Effector memory CD8-positive, alpha-beta T cell (primary cell): ENCODE data around the gene SLC10A1.

Experiments used
- ATAC-seq: fragments of 150-1000 bp; cut with Tn5 transposase; replicated peaks from 2 replicates; pipeline ENCODE4 v1.10.0; 2021; ENCODE audit warnings: mild to moderate bottlenecking, moderate library complexity
- DNase-seq, 3 experiments: peaks; one replicate each; pipeline ENCODE4 v3.0.0; 2021
- H3K27ac Mint-ChIP-seq, 2 donors: one replicate each; pipeline ENCODE4 v1.8.0; 2022; ENCODE audit warnings: mild to moderate bottlenecking in 2 of 2, mixed read lengths in 2 of 2, moderate library complexity in 2 of 2
- H3K27me3 Mint-ChIP-seq, 2 donors: one replicate each; pipeline ENCODE4 v1.8.0; 2022; ENCODE audit warnings: mixed read lengths in 2 of 2
- H3K36me3 Mint-ChIP-seq: one replicate; pipeline ENCODE4 v1.8.0; 2022; ENCODE audit warnings: mild to moderate bottlenecking, moderate library complexity, mixed read lengths; ENCODE audit not compliant: insufficient read depth
- H3K4me1 Mint-ChIP-seq, 2 donors: one replicate each; pipeline ENCODE4 v1.8.0; 2022; ENCODE audit warnings: low read depth in 2 of 2, mixed read lengths in 2 of 2
- H3K4me3 Mint-ChIP-seq, 2 donors: one replicate each; pipeline ENCODE4 v1.8.0; 2022; ENCODE audit warnings: mild to moderate bottlenecking in 2 of 2, mixed read lengths in 2 of 2, moderate library complexity in 2 of 2
- H3K9me3 Mint-ChIP-seq, 2 donors: one replicate each; pipeline ENCODE4 v1.8.0; 2022; ENCODE audit warnings: mixed read lengths in 2 of 2

SLC10A1 gene

DNA sequence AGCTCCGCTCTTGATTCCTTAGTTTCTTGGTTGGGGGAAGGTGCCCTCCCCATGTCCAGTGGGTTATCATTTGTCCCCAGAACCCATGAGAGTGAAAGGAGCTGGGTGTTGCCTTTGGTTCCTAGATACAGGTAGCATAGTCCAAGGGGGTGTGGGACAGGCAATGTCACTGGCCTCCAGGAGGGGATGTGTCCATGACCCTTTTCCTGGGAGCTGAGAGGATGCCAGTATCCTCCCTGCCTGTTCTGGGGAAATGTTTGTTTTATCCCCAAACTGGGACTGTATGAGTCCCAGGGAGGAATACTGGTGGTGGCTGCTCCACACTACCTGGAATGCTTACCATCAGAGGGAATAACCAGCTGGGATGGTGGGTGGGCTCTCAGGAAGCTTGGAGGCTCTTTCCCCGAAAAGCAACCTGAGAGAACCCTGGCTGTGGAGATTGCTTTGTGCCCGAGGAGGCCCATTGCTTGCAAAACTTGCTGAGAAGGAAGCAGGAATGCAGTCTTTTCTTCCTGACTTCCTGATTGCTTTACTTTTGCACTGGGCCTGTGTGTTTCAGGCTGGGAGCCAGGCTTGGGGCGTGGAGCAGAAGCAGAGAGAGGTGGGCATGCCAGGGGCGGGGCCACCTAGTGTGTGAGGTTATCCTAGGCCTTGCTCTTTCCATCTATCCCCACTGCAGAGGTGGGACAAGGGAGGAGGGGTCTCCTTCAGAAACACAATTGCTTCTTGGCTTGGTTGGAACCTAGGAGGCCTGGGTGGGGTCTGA lies 715 bp upstream of the SLC10A1 start:
- Mint-ChIP-seq H3K27me3 (peaks cover 0 to 52% of the 10 kb centered on the region in 2 donors), H3K9me3 (no peaks in the 10 kb centered on the region), H3K27ac (no peak overlapping the region), H3K4me1 (no peaks in the 10 kb centered on the region), H3K4me3 (no peak overlapping the region), H3K36me3 (peaks cover 5% of the 10 kb centered on the region)
- no peak for DNase-seq
- ATAC-seq: no peak

DNA sequence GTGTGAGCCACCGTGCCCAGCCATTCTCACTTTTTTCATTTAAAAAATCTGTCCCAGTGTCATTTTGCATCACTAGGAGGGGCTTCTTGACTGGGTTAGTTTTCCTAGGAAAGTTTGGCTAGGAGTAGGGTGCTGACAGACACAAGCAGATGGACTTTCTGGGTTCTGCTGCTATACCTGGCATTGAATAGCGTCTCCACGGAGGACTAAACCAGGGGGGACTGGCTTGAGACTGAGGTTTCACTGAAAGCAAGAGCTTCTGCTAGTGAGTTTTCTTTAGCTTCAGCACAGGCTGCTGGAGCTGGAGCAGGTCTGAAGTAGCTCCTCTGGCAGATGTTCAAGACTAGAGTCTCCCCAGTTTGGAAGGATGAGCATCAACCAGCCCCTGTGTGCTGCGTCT lies 1.4 kb downstream of the SLC10A1 start:
- no peak overlapping the region for H3K4me3 Mint-ChIP-seq
- H3K36me3 Mint-ChIP-seq: peaks cover 5% of the 10 kb centered on the region
- no peak overlapping the region for H3K27ac Mint-ChIP-seq
- no peaks in the 10 kb centered on the region for H3K4me1 Mint-ChIP-seq
- DNase-seq (no peak), ATAC-seq (no peak)
- H3K27me3 Mint-ChIP-seq: peaks cover 0 to 44% of the 10 kb centered on the region in 2 donors
- H3K9me3 Mint-ChIP-seq: no peaks in the 10 kb centered on the region

DNA sequence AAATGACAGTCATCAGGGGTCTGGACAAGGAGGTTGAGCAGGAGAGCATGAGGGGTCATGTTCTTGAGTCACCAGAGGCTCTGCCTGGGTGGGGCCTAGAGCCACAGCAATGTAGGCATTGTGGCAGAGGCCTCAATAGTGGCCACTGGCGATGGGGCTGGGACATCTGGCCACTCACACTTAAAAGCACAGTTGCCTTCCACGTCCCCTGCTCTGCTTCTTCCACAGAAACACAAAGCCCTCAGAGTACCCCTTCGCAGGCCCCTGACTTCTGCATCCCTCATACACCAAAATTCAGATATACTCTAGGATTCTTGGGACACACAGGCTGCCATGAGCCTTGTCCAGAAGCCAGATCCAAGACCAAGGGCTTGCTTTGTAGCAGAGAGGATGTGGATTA lies 2.2 kb downstream of the SLC10A1 start:
- peaks cover 5% of the 10 kb centered on the region for H3K36me3 Mint-ChIP-seq
- H3K27me3 Mint-ChIP-seq: peaks cover 0 to 35% of the 10 kb centered on the region in 2 donors
- no peaks in the 10 kb centered on the region for H3K4me1 Mint-ChIP-seq
- ATAC-seq: no peak
- no peaks in the 10 kb centered on the region for H3K9me3 Mint-ChIP-seq
- DNase-seq: no peak
- no peak overlapping the region for H3K27ac Mint-ChIP-seq
- H3K4me3 Mint-ChIP-seq: no peak overlapping the region

DNA sequence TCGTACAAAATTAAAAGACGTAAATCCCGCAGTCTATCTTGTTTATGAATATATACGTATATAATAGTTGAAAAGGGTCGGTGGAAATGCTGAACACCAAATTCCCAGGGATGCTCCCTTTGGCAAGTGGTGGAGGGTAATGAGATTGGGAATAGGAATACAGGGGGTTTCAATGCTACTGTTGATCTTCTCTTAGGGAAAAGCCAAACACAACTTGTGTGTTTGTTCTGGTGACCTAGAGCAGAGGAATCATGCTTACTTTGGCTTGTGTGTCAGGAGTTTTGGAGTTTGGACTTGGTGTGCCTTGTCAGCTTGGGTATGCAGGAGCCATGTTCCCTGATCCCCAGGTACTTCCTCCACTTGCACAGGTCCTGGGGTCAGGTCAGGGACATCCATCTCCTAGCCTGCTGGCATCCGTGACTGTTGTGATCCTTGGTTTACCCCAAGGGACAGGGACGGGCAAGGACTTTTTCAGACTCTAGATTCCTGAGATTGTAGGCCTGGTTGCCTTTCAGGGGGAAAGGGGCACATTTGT lies 4.1 kb downstream of the SLC10A1 start:
- no peak overlapping the region for H3K4me3 Mint-ChIP-seq
- no peak overlapping the region for H3K27ac Mint-ChIP-seq
- DNase-seq: no peak
- H3K4me1 Mint-ChIP-seq: no peaks in the 10 kb centered on the region
- H3K9me3 Mint-ChIP-seq: no peaks in the 10 kb centered on the region
- peaks cover 0 to 19% of the 10 kb centered on the region in 2 donors for H3K27me3 Mint-ChIP-seq
- ATAC-seq: no peak
- peaks cover 5% of the 10 kb centered on the region for H3K36me3 Mint-ChIP-seq

DNA sequence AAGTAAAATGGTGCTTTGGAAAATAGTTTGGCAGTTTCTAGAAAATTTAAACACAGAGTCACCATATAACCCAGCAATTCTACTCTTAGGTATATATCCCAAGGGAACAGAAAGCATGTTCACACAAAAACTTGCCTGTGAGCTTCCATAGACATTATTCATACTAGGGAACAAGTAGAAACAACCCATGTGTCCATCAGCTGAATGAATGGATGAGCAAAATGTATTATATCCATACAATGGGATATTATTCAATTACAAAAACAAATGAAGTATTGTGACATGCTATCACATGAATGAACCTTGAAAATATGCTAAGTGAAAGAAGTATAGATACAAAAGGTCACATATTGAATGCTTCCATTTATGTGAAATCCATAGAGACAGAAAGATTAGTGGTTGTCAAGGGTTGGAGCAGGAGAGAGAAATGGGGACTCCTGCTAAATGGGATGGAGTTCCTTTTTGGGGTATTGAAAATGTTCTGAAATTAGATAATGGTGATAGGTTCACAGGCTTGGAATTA lies 7.9 kb downstream of the SLC10A1 start:
- Mint-ChIP-seq H3K27me3 (peaks cover 0 to 8% of the 10 kb centered on the region in 2 donors), H3K36me3 (no peaks in the 10 kb centered on the region)

DNA sequence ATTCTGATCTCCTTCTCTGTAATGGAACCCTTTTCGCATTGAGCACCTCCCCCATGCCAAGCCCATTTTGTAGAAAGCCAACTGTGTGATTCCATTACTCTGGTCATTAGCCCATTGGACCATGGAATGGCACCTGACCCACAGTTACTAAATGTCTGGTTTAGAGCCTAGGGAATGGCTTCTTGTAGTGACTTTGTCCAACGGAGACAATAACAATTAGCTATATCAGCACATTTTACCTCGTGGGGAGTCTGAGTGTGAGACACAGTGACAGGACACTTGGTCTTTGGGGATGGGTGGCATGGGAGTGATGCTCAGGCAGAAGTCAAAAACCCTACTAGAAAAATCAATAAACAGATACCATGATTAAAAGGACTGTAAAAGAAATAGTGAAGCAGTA lies 10.4 kb downstream of the SLC10A1 start:
- Mint-ChIP-seq H3K4me3 (no peak overlapping the region), H3K27ac (no peak overlapping the region), H3K27me3 (no peaks in the 10 kb centered on the region), H3K4me1 (no peaks in the 10 kb centered on the region), H3K9me3 (no peaks in the 10 kb centered on the region), H3K36me3 (peaks cover 2% of the 10 kb centered on the region)
- ATAC-seq (no peak), DNase-seq (no peak)

More for the DNA sequence above, 7.9 kb downstream of the SLC10A1 start:
- Mint-ChIP-seq H3K9me3 (no peaks in the 10 kb centered on the region), H3K4me1 (no peaks in the 10 kb centered on the region), H3K27ac (no peak overlapping the region), H3K4me3 (no peak overlapping the region)
- DNase-seq: no peak
- no peak for ATAC-seq

DNA sequence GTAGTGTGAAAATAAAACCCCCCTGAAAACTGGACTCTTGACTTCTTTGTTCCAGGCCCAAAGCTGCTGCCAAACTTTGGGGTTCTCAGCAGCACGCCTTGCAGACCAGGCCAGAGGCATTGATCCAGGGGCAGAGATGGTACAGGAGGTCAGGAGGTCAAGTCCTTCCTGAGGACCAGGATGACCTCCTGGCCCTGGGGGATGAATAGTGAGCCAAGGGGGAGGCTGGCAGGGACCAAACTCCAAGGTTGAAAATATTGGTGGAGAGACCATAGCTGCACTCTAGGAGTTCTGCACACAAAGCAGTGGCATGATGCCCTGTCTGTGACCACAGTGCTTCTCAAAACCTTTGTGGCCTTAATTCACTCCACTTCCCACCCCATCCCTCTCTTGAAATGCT lies 12.1 kb downstream of the SLC10A1 start:
- DNase-seq (no peak), ATAC-seq (no peak)
- Mint-ChIP-seq H3K4me1 (peaks cover 8 to 11% of the 10 kb centered on the region in 2 donors), H3K27ac (no peak overlapping the region), H3K9me3 (no peaks in the 10 kb centered on the region), H3K27me3 (no peaks in the 10 kb centered on the region), H3K36me3 (peaks cover 12% of the 10 kb centered on the region), H3K4me3 (no peak overlapping the region)

DNA sequence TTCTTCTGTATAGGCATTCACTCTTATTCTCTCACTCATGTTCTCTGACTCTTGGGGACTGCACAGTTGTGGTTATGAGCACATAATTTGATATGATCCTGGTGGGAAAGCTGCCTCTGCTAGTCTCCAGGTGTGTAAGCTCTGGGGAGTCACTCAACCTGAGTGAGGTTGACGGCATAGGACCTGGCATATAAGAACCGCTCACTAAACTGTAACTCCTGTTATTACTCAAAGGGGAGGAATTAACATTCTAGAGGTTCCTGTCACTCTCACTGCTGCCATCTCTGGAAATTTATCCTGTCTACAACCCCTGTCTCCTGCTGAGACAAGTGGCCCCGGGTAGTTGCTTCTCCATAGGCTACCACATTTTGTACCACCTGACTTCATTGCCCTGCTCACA lies 16.1 kb downstream of the SLC10A1 start:
- Mint-ChIP-seq H3K4me3 (no peak overlapping the region), H3K27me3 (no peaks in the 10 kb centered on the region), H3K36me3 (peaks cover 45% of the 10 kb centered on the region), H3K9me3 (no peaks in the 10 kb centered on the region), H3K4me1 (peaks cover 29 to 42% of the 10 kb centered on the region in 2 donors), H3K27ac (peak overlapping the region; percentile 52 to 61)
- ATAC-seq (no peak), DNase-seq (no peak)

DNA sequence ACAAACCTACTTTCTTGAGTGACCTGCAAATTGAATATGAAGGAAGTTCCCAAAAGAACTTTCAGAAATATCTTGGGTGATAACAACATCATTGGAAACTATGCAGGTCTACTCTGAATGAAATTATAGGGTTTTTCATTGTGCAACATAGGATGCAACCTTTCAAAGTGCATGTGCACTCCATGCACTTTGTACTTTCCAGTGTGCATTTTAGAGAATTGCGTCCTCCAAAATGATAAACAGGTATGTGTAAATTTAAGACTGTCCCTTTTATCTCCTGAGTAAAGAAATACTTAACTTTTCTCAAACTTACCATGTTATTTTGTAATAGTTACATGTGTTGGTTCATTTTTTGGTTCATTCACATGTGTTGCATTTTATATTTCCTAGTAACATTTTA lies 16.9 kb downstream of the SLC10A1 start:
- DNase-seq: no peak
- peaks cover 35 to 49% of the 10 kb centered on the region in 2 donors for H3K4me1 Mint-ChIP-seq
- no peak overlapping the region for H3K4me3 Mint-ChIP-seq
- peaks cover 53% of the 10 kb centered on the region for H3K36me3 Mint-ChIP-seq
- H3K27ac Mint-ChIP-seq: no peak overlapping the region
- no peaks in the 10 kb centered on the region for H3K9me3 Mint-ChIP-seq
- no peak for ATAC-seq
- no peaks in the 10 kb centered on the region for H3K27me3 Mint-ChIP-seq

DNA sequence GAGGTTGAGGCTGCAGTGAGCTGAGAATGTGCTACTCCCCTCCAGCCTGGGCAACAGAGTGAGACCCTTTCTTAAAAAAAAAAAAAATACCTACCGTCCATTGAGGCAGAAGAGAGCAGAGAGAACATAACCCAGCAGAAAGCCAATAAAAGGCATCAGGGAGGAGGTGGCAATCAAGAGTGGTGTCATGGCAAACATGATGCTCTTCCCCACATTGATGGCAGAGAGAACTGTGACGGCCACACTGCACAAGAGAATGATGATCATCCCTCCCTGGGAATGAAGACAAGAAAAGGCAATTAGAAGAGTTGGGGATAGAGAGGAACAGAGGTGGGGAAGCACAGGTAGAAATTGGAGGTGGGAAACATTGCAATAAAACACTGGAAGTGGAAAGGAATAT lies 18.0 kb downstream of the SLC10A1 start:
- ATAC-seq (no peak), DNase-seq (no peak)
- H3K27me3 Mint-ChIP-seq: no peaks in the 10 kb centered on the region
- peaks cover 63% of the 10 kb centered on the region for H3K36me3 Mint-ChIP-seq
- H3K9me3 Mint-ChIP-seq: no peaks in the 10 kb centered on the region
- H3K4me1 Mint-ChIP-seq: peaks cover 38 to 56% of the 10 kb centered on the region in 2 donors
- H3K4me3 Mint-ChIP-seq: no peak overlapping the region
- peak overlapping the region; percentile 33 to 63 for H3K27ac Mint-ChIP-seq

DNA sequence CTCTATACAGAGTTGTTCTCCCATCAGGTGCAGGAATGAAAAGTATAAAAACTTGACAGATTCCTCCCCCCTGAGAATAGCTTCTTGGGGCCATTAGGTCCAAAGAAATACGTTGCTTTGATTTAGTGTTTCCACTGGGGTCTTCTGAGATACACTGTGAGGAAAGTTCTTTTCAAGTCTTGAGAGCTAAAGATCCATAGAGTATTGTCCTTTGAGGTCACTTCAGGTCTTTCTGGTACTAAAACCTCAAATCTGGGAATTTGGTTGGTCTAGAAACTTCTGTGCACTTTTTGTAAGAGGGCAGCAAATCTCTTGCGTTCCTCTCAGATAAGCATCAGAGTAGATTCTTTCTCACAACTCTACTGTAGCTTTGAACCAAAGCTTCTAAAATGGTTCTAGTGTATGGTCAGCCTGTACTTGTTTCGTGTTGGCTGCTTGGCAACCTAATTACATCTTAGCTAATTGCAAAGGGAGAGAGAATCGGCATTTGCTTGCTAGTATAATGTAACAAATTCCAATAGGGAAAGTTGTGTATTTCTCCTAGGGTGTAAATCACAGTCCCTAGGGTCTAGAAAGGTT lies 20.1 kb downstream of the SLC10A1 start:
- Mint-ChIP-seq H3K27ac (peak overlapping the region; percentile 63 to 69), H3K9me3 (no peaks in the 10 kb centered on the region), H3K27me3 (no peaks in the 10 kb centered on the region), H3K4me3 (peak overlapping the region in 1 of 2 donors; percentile 20), H3K36me3 (peaks cover 85% of the 10 kb centered on the region), H3K4me1 (peaks cover 49 to 77% of the 10 kb centered on the region in 2 donors)
- DNase-seq (no peak), ATAC-seq (no peak)

DNA sequence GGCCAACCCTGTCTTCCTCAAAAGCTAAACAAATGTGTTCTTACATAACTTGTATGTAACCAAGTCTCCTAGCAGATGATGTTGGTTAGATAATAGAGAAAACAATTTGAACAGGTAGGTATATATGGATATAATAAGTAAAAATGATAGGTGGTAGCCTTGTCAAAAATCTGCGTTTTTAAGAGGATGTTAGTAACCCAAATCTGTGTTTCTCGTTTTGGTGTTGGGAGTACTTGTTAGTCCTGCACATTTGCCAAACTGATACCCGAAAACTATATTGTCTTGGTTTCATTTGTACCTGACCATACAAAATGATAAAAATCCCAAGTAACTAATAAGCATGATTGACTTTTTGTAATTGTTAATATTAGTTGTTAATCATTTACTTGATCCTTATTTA lies 22.0 kb downstream of the SLC10A1 start:
- peak overlapping the region; percentile 69 to 88 for H3K27ac Mint-ChIP-seq

DNA sequence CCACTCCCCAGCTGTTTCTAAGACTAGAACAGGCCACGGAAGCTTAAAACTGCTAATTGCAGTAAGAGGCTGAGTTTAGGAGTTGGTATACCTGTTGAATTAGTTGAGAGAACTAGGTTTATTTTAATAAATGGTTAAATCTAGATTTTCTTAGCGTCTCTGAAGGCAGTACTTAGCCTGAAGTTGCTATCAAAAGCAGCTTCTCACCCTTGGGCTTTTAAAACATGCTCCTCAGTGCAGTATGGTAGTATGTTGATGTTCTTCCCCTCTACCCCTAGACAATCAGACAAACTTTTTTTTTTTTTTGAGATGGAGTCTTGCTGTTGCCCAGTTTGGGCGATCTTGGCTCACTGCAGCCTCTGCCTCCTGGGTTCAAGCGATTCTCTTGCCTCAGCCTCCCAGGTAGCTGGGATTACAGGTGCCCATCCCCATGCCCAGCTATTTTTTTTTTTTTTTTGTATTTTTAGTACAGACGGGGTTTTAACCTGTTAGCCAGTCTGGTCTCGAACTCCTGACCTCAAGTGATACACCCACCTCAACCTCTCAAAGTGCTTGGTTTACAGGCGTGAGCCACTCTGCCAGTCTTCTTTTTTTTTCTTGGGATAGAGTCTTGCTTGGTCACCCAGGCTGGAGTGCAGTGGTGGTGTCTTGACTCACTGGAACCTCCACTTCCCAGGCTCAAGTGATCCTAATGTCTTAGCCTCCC lies 23.3 kb downstream of the SLC10A1 start:
- DNase-seq (no peak), ATAC-seq (peak; percentile 37)
- peaks cover 53 to 84% of the 10 kb centered on the region in 2 donors for H3K4me1 Mint-ChIP-seq
- H3K27me3 Mint-ChIP-seq: no peaks in the 10 kb centered on the region
- H3K4me3 Mint-ChIP-seq: peak overlapping the region; percentile 49 to 54
- no peaks in the 10 kb centered on the region for H3K9me3 Mint-ChIP-seq
- H3K36me3 Mint-ChIP-seq: peaks cover 99% of the 10 kb centered on the region
- peak overlapping the region; percentile 83 to 88 for H3K27ac Mint-ChIP-seq

More for the DNA sequence above, 22.0 kb downstream of the SLC10A1 start:
- no peaks in the 10 kb centered on the region for H3K9me3 Mint-ChIP-seq
- DNase-seq (no peak), ATAC-seq (no peak)
- H3K36me3 Mint-ChIP-seq: peaks cover 92% of the 10 kb centered on the region
- no peaks in the 10 kb centered on the region for H3K27me3 Mint-ChIP-seq
- H3K4me3 Mint-ChIP-seq: peak overlapping the region; percentile 48 to 49
- peaks cover 49 to 79% of the 10 kb centered on the region in 2 donors for H3K4me1 Mint-ChIP-seq
